OCI-LY7 (cell line): Measurements from ENCODE around the gene CAP2.

Experiments
- CTCF ChIP-seq: fragments of 200-600 bp; sonication (generic); conservative IDR thresholded peaks from 2 replicates; pipeline ENCODE4 v1.5.1; 2014; ENCODE audit warnings: mild to moderate bottlenecking, antibody characterized with exemption, low read length, moderate library complexity, mixed read lengths
- EZH2phosphoT487 ChIP-seq: fragments of 200-600 bp; sonication (generic); IDR thresholded peaks from 2 replicates; pipeline ENCODE4 v1.6.1; 2018; ENCODE audit warnings: low read depth, borderline replicate concordance, mild to moderate bottlenecking, mixed run types, antibody characterized with exemption, low read length, moderate library complexity, mixed read lengths

GRCh38 chr6:17501442-17501841 lies 108.0 kb downstream of the CAP2 start:
- TF ChIP-seq CTCF (no peak), EZH2phosphoT487 (no peak)
